HepG2 (cell line): ENCODE results near the gene TELO2. TPM values are rescaled to one million over a fixed set of nuclear protein-coding genes. Genes with fewer than 3 reads are reported as not detected.

Source experiments
- BATF2 ChIP-seq: sonication (generic); formaldehyde crosslinking; IDR thresholded peaks from 2 replicates; pipeline ENCODE4 v1.8.0; 2022; ENCODE audit warnings: mild to moderate bottlenecking, missing genetic modification reagents, moderate library complexity
- FOXC1 ChIP-seq: sonication (generic); formaldehyde crosslinking; IDR thresholded peaks from 2 replicates; pipeline ENCODE4 v1.8.0; 2022; ENCODE audit warnings: mild to moderate bottlenecking, missing genetic modification reagents, borderline replicate concordance
- GATAD1 ChIP-seq: IDR thresholded peaks from 2 replicates; pipeline ENCODE4 v1.6.1; 2016; ENCODE audit warnings: missing genetic modification reagents, missing compliant biosample characterization
- HNRNPL ChIP-seq: fragments of 200-400 bp; formaldehyde crosslinking; IDR thresholded peaks from 2 replicates; pipeline ENCODE4 v1.6.1; 2017; ENCODE audit warnings: mild to moderate bottlenecking, low read depth, low read length
- ISX ChIP-seq: sonication (generic); formaldehyde crosslinking; conservative IDR thresholded peaks from 2 replicates; pipeline ENCODE4 v1.5.0; 2020; ENCODE audit warnings: missing genetic modification reagents
- KLF15 ChIP-seq: sonication (generic); formaldehyde crosslinking; IDR thresholded peaks from 2 replicates; pipeline ENCODE4 v1.8.1; 2023; ENCODE audit warnings: borderline replicate concordance, mild to moderate bottlenecking, inconsistent platforms, missing genetic modification reagents, mixed read lengths
- NFKB2 ChIP-seq: sonication (generic); formaldehyde crosslinking; IDR thresholded peaks from 2 replicates; pipeline ENCODE4 v1.4.0; 2020; ENCODE audit warnings: missing genetic modification reagents, borderline replicate concordance
- NR2F2 ChIP-seq: IDR thresholded peaks from 2 replicates; pipeline ENCODE4 v1.6.1; 2012; ENCODE audit warnings: low read depth, inconsistent platforms, borderline replicate concordance
- PHB2 ChIP-seq: fragments of 450-650 bp; IDR thresholded peaks from 2 replicates; pipeline ENCODE4 v1.6.1; 2018; ENCODE audit not compliant: partially characterized antibody
- PLRG1 ChIP-seq: fragments of 450-650 bp; conservative IDR thresholded peaks from 2 replicates; pipeline ENCODE4 v1.6.1; 2016
- PRMT3 ChIP-seq: sonication (generic); formaldehyde crosslinking; IDR thresholded peaks from 2 replicates; pipeline ENCODE4 v1.8.1; 2022; ENCODE audit warnings: low read depth, mild to moderate bottlenecking, moderate library complexity, missing genetic modification reagents, borderline replicate concordance
- RFXANK ChIP-seq: IDR thresholded peaks from 2 replicates; pipeline ENCODE4 v1.6.1; 2016
- RORA ChIP-seq: sonication (generic); formaldehyde crosslinking; IDR thresholded peaks from 2 replicates; pipeline ENCODE4 v1.5.0; 2020; ENCODE audit warnings: mild to moderate bottlenecking, missing genetic modification reagents, moderate library complexity
- SATB2 ChIP-seq: sonication (generic); formaldehyde crosslinking; IDR thresholded peaks from 2 replicates; pipeline ENCODE4 v1.5.0; 2020; ENCODE audit warnings: missing genetic modification reagents
- TBL1XR1 ChIP-seq: fragments of 150-350 bp; IDR thresholded peaks from 2 replicates; pipeline ENCODE4 v1.6.1; 2014; ENCODE audit warnings: borderline replicate concordance, low read length; ENCODE audit not compliant: partially characterized antibody
- TRIM24 ChIP-seq: sonication (generic); formaldehyde crosslinking; IDR thresholded peaks from 2 replicates; pipeline ENCODE4 v1.8.0; 2022; ENCODE audit warnings: mild to moderate bottlenecking, missing genetic modification reagents
- ZNF260 ChIP-seq: sonication (generic); formaldehyde crosslinking; IDR thresholded peaks from 2 replicates; pipeline ENCODE4 v1.4.0; 2020; ENCODE audit warnings: missing genetic modification reagents, low read depth, mild to moderate bottlenecking, borderline replicate concordance
- ZNF510 ChIP-seq: sonication (generic); formaldehyde crosslinking; IDR thresholded peaks from 2 replicates; pipeline ENCODE4 v1.4.0; 2020; ENCODE audit warnings: low read depth, mild to moderate bottlenecking, missing genetic modification reagents
- ZNF550 ChIP-seq: sonication (generic); formaldehyde crosslinking; IDR thresholded peaks from 2 replicates; pipeline ENCODE4 v1.4.0; 2020; ENCODE audit warnings: mild to moderate bottlenecking, missing genetic modification reagents, borderline replicate concordance
- ZNF598 ChIP-seq: sonication (generic); formaldehyde crosslinking; IDR thresholded peaks from 2 replicates; pipeline ENCODE4 v1.5.1; 2020; ENCODE audit warnings: mild to moderate bottlenecking, missing genetic modification reagents, borderline replicate concordance
- ZNF619 ChIP-seq: sonication (generic); formaldehyde crosslinking; IDR thresholded peaks from 2 replicates; pipeline ENCODE4 v1.4.0; 2020; ENCODE audit warnings: mild to moderate bottlenecking, missing genetic modification reagents
- ZSCAN12 ChIP-seq: sonication (generic); formaldehyde crosslinking; IDR thresholded peaks from 2 replicates; pipeline ENCODE4 v1.9.0; 2021; ENCODE audit warnings: mild to moderate bottlenecking, missing genetic modification reagents
- polyA plus RNA-seq, 8 experiments: library from polyadenylated mRNA; depleted of rRNA in 3 of 8; stranded (reverse) in 7 of 8; unstranded in 1 of 8; fragments of >200 nt; fragmentation: Illumina TruSeq in 4 of 8; extraction: Trizol in 4 of 8; gene quantifications; 2 replicates each; pipeline versions ENCODE4 v1.2.1 to v1.2.3, GENCODE V29; 2011 to 2016; ENCODE audit warnings: low read depth in 4 of 8, missing spikeins in 1 of 8, mixed read lengths in 1 of 8; ENCODE audit not compliant: insufficient read depth in 1 of 8
- total RNA-seq, 5 experiments: library from RNA; depleted of rRNA; stranded (reverse); fragments of >200 nt; fragmentation: Illumina TruSeq; extraction: Trizol; gene quantifications; 2 replicates each; pipeline ENCODE4 v1.2.3, GENCODE V29; 2016; ENCODE audit warnings: low read depth in 1 of 5
- TF ChIP-seq, protein P1 (sequence below), 2 experiments: sonication (generic) in 1 of 2; formaldehyde crosslinking in 1 of 2; IDR thresholded peaks; 2 replicates each; pipeline versions ENCODE4 v1.4.0 to v1.6.1; 2018 to 2020; ENCODE audit warnings: missing genetic modification reagents in 2 of 2, borderline replicate concordance in 1 of 2, low read depth in 1 of 2, mild to moderate bottlenecking in 1 of 2, missing biosample characterization in 1 of 2
- TF ChIP-seq, protein P2 (sequence below): sonication (generic); formaldehyde crosslinking; IDR thresholded peaks from 2 replicates; pipeline ENCODE4 v1.4.0; 2020; ENCODE audit warnings: missing genetic modification reagents
- TF ChIP-seq, protein P3 (sequence below): sonication (generic); formaldehyde crosslinking; IDR thresholded peaks from 2 replicates; pipeline ENCODE4 v1.5.0; 2020; ENCODE audit warnings: missing genetic modification reagents, mild to moderate bottlenecking, borderline replicate concordance

TELO2 gene
- total and polyA plus RNA-seq, 2 of the 13 experiments (the other 11 are each of a cell fraction or from before 2014, with no cell fraction given) = 10.1 to 17.9 TPM

- TF ChIP-seq, protein P1, sequence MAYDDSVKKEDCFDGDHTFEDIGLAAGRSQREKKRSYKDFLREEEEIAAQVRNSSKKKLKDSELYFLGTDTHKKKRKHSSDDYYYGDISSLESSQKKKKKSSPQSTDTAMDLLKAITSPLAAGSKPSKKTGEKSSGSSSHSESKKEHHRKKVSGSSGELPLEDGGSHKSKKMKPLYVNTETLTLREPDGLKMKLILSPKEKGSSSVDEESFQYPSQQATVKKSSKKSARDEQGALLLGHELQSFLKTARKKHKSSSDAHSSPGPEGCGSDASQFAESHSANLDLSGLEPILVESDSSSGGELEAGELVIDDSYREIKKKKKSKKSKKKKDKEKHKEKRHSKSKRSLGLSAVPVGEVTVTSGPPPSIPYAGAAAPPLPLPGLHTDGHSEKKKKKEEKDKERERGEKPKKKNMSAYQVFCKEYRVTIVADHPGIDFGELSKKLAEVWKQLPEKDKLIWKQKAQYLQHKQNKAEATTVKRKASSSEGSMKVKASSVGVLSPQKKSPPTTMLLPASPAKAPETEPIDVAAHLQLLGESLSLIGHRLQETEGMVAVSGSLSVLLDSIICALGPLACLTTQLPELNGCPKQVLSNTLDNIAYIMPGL (CRISPR knock-in tag; IDR thresholded peaks at IDR 0.05; ENCODE audit: borderline replicate concordance in 1 of 2, low read depth in 1 of 2) = peak; percentile 73 to 87; a peak in 3 of 4 replicates
- TF ChIP-seq ZNF550 (CRISPR knock-in tag) (no peak), SATB2 (CRISPR knock-in tag) (peak; percentile 87), TRIM24 (CRISPR knock-in tag) (no peak), BATF2 (CRISPR knock-in tag) (peak; percentile 94), ZNF619 (CRISPR knock-in tag) (no peak), NFKB2 (CRISPR knock-in tag) (peak; percentile 91), ZNF260 (CRISPR knock-in tag) (no peak), ZNF510 (CRISPR knock-in tag) (no peak; the same call in 1 of the 2 replicates), KLF15 (no peak), PHB2 (no peak), GATAD1 (CRISPR knock-in tag) (peak; percentile 98), ZNF598 (CRISPR knock-in tag) (peak; percentile 70; the same call in 1 of the 2 replicates), PRMT3 (CRISPR knock-in tag) (peak; percentile 93; the same call in 1 of the 2 replicates), RFXANK (CRISPR knock-in tag) (peak; percentile 30; the same call in 1 of the 2 replicates), NR2F2 (peak; percentile 34; the same call in 1 of the 2 replicates), HNRNPL (no peak), RORA (CRISPR knock-in tag) (no peak), PLRG1 (no peak), ZSCAN12 (CRISPR knock-in tag) (peak; percentile 67; the same call in 1 of the 2 replicates), FOXC1 (peak; percentile 88), ISX (CRISPR knock-in tag) (peak; percentile 50; the same call in 1 of the 2 replicates), TBL1XR1 (no peak)
- TF ChIP-seq, protein P2, sequence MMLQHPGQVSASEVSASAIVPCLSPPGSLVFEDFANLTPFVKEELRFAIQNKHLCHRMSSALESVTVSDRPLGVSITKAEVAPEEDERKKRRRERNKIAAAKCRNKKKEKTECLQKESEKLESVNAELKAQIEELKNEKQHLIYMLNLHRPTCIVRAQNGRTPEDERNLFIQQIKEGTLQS = 0 out of 2 replicates have a peak, but pooled peaks have one; percentile 44
- TF ChIP-seq, protein P3, sequence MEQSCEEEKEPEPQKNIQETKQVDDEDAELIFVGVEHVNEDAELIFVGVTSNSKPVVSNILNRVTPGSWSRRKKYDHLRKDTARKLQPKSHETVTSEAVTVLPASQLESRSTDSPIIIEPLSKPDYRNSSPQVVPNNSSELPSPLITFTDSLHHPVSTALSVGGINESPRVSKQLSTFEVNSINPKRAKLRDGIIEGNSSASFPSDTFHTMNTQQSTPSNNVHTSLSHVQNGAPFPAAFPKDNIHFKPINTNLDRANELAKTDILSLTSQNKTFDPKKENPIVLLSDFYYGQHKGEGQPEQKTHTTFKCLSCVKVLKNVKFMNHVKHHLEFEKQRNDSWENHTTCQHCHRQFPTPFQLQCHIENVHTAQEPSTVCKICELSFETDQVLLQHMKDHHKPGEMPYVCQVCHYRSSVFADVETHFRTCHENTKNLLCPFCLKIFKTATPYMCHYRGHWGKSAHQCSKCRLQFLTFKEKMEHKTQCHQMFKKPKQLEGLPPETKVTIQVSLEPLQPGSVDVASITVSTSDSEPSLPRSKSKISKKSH (CRISPR knock-in tag) = no peak; the same call in 1 of the 2 replicates
These were observed 18.2 kb upstream of the TELO2 start, which contains the start of gene CLCN7 (continued) for GRCh38 chr16:1474796-1475551.
